Nucleus accumbens (tissue), 56 donors: ENCODE results near the gene RUFY2.
"Not testable (repeated sequence)": the region's sequence is repeated elsewhere in the genome, so short reads cannot be mapped to it uniquely, and the experiment has no call there.

Source experiments
- DNase-seq, 56 donors: peaks; one replicate each; lab custom pipeline; 2025; lab: John Stamatoyannopoulos, UW

The RUFY2 gene

DNA sequence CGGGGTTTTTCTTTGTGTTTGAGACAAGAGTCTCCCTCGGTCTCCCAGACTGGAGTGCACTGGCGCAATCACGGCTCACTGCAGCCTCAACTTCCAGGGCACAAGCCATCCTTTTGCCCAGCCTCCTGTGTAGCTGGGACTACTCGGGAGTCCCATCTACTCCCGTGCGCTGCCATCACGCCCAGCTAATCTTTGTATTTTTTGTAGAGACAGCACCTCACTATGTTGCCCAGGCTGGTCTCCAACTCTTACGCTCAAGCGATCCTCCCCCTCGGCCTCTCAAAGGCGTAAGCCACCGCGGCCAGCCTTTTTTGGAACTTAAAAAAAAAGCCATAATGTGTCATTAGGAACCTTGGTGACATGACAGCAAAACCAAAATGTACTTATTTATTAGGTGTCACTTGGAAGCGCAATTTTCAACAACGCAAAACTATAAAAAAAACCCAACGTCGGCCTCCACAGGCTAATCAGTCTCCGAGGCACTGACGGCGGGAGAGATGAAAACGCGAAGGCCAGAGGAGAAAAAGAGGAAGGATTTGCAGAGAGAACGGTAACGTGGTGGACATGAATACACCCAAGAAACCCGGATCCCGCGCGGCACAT lies 76.1 kb downstream of the RUFY2 start:
- DNase-seq: peak in 41 of 56 donors; percentile 6 to 73 (median 48)

DNA sequence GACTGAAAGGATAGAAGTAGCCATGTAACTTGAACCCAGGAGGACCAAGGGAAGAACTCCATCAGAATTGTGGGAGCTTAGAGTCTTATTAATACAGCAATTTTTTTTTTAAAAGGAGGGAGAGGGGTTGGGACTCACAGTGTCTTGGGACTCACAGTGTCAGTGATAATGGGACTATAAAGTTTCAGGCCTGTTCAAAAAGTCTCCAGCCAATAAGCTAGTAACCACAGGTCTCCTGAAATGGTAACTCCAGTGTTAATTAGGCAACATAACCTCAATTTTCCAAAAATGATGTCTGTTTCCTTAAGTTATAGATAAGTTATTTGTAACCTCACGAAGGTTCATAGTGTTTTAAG lies 77.6 kb downstream of the RUFY2 start:
- DNase-seq: no peak

DNA sequence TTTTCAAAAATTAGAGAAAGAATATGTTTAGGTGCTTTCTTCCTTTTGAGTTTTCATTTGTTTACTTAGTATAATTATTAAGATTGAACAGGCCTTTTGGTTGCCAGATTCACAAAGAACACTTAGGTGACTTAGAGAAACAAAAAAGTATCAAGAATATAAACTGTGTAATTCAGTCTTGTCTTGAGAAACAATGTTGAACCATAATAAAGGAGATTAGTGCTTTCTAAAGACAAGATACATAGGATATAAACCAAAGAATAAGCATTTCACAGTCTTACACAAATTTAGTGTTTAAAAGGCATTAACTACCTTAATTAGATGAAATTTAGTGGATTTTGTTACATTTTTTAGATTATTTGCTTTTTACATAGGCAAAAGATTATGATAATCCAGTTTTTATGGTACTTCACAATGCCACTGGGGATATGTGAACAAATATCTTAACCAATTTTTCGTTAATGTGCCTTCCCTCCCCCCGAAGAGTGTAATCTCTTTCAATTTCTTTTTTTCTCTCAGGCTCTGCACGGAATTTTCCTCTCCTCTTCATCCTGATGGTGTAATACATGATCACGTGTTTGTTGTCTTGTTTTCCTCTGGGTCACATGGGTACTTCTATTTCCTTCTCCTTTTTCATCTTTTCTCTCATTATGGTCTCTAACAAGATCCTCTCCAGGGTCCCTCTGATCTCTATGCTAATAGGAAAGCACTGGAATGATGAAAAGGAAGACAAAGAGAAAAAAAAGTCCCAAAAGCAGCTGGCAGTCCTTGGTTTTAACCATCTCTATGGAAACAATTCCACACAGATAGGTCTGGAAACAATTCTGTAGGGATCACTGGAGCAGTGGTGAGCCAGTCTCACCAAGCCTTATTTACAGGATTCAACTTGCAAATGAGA lies 78.9 kb downstream of the RUFY2 start:
- DNase-seq: peak in 15 of 56 donors; percentile 3 to 64 (median 13)

DNA sequence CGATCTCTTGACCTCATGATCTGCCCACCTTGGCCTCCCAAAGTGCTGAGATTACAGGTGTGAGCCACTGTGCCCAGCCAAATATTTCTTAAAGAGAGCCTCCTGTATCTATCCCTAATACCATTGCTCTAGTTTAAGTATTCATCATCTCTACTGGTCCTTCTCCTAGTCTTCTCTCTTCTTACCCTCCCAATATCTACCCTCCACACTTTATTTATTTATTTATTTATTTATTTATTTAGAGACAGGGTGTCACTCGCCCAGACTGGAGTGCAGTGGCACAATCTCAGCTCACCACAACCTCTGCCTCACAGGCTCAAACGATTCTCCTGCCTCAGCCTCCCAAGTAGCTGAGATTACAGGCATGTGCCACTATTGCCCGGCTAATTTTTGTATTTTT lies 82.7 kb downstream of the RUFY2 start:
- not testable (repeated sequence) for DNase-seq

DNA sequence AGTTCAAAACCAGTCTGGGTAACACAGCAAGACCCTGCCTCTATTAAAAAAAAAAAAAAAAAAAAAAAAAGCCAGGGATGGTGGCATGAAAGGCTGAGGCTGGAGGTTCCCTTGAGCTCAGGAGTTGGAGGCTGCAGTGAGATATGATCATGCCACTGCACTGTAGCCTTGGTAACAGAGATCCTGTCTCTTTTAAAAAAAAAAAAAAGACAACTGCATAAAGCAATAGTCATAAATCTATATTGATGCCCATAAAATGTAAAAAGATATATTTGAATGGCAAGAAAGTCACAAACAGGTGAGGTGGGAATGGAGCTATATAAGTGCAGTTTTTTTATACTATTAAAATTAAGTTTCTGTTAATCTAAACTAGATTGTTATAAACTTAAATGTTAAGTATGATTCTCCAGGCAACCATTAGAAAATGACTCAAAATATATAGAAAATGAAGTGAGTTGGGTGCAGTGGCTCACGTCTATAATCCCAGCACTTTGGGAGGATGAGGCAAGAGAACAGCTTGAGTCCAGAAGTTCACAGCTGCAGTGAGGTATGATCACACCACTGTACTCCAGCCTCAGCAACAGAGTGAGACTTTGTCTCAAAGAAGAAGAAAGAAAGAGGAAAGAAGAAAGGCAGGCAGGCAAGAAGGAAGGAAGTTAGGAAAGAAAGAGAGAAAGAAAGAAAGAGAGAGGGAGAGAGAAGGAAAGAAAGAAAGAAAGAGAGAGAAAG lies 88.6 kb downstream of the RUFY2 start:
- DNase-seq: no peak

DNA sequence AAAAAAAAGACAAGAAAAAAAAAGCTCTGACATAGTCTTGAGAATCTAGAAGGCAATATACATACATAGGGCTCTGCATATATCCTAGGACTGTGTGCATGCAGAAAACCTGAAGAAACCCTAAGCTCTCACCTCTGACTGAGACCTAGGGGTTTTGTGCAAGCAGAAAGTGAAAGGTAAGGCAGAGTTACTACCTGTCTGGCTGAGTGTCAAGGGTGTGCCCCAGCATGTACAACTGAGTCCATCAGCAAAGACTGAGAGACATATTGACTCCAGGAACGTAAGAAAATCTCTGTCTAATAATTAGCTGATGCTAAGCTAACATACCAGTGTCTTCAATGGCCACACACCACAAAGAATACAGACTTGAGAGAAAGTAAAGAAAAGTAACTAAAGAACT lies 91.5 kb downstream of the RUFY2 start:
- no peak for DNase-seq

DNA sequence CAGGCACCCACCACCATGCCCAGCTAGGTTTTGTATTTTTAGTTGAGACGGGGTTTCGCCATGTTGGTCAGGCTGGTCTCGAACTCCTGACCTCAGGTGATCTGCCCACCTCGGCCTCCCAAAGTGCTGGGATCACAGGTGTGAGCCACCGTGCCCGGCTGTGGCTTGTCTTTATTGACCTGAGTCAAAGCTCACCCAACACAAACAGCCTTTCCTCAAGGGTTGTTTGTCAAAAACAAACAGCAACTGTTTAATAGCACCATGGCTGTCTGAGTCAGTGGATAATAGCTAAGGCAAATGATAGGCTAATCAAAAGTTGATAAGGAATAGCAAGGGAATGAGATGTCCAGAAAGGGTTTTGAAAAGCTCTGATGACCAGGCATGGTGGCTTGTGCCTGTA lies 92.1 kb downstream of the RUFY2 start:
- not testable (repeated sequence) for DNase-seq

DNA sequence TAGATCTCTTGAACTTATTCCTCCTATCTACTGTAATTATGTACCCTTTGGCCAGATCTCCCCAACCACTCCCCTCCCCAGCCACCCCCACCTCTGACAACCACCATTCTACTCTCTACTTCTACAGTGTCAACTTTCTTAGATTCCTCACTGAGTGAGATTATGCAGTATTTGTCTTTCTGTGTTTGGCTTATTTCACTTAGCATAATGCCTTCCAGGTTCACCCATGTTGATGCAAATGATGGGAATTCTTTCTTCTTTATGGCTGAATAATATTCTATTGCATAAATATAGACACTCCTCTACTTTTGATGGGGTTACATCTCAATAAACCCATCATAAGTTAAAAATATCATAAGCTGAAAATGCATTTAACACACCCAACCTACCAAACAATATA lies 96.5 kb downstream of the RUFY2 start:
- DNase-seq: no peak

DNA sequence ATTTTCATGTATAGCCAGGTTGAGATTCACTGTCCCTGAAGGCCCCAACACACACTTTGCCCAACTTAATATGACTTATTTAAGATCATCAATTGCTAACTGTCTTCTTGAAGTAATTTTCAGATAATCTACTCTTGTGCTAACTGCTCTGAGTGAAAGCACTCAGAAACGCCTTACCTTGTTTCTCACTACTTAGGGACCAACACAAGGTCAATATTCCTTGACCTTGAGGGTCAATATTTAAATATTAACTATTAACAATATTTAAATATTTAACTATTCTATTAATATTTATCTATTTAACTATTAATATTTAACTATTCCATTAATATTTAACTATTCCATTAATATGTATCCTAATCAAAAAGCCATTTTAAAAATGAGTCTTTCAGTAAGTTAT lies 101.2 kb downstream of the RUFY2 start:
- no peak for DNase-seq

DNA sequence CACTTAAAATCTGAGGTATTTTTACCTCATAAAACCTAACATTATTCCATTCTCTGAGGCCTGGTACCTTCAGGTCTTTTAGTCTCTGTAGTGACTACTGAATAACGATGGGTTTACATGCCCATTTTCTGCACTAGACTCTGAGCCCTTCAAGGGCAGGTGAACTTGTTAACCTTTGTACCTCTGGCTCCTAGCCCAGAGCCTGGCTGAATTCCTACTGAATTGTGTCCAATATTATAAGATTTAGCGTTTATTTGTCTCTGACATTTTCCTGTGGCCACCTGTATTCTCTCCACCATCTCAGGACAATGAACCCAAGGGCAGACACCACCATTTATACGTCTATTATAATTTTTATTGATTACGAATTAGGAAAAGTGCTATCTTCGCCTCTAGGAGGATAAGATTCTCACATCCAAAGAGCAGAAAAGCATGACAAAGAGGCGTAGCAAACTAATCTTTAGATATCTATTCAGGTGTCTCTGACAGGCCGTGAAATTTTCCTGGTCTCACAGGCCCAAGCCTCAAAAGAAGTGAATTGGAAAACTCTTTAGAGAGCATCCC lies 103.1 kb downstream of the RUFY2 start:
- DNase-seq: no peak

DNA sequence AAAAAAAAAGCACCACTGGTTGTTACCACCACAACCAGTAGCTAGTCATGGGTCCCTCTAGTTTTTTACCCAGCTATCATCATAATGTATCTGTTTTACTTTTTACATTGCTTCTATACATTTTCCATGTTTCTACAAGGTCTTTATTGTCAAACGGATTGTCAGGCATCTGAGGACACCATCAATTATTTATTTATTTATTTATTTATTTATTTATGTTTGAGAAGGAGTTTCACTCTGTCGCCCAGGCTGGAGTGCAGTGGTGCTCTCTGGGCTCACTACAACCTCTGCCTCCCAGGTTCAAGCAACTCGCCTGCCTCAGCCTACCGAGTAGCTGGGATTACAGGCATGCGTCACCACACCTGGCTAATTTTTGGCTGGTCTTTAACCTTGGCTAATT lies 104.2 kb downstream of the RUFY2 start:
- DNase-seq: no peak

DNA sequence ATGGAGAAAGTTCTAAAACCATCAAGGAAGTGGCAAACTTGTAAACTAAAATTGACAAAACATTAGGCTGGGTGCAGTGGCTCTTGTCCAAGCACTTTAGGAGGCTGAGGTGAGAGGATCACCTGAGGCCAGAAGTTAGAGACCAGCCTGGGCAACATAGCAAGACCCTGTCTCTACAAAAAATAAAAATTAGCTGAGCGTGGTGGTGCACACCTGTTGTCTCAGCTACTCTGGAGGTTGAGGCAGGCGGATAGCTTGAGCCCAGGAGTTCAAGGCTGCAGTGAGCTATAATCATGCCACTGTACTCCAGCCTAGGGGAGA lies 104.6 kb downstream of the RUFY2 start:
- no peak for DNase-seq

DNA sequence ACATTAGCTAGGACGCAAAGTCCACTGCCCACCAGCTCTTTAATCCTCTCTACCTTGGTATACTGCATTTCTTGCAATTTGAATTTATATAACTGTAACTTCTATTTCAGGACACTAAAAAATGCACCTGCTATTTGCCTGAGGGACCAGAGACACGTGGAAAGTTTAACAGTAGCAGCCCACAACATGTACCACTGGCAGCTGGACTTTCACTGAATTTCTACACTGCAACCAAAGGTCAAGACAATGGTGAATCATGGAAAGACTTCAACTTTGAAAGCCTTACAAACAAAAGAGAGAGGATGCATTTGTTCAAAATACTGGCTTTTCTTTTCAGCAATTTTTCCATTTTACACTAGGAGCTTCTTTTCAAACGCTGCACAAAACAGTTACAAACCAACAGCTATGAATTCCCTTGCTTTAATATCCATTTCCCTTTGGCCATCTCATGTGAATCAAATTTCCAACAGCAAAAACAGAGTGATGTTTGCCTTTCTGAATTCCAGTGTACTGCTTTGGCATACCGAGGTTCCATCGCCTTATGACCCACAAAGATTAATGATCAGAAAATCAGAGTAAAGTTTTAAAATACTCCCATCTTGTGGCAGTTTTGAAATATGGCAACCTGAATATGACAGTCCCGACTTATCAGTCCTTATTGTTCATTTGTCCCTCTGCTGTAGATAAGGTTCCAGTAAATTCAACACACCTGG lies 105.1 kb downstream of the RUFY2 start:
- peak in 1 of 56 donors; percentile 6 for DNase-seq

DNA sequence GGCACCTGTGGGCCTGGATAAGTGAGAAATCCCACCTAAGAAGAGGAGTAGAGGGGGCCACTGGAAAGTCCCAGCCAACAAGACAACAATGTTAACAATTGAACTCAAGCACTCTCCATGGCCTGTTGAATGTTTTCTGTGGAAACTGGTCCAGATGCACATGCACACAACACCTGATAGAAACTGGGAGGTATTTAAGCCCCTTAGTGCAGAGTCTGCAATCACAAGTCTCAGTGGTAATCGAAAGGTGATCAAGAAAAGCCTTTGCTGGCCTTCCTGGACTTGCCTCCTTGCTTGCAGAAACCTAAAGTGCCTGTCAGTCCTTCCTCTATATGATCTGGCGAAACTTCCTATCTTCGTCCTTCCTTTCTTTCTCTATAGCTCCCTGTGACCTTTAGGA lies 105.8 kb downstream of the RUFY2 start:
- no peak for DNase-seq

DNA sequence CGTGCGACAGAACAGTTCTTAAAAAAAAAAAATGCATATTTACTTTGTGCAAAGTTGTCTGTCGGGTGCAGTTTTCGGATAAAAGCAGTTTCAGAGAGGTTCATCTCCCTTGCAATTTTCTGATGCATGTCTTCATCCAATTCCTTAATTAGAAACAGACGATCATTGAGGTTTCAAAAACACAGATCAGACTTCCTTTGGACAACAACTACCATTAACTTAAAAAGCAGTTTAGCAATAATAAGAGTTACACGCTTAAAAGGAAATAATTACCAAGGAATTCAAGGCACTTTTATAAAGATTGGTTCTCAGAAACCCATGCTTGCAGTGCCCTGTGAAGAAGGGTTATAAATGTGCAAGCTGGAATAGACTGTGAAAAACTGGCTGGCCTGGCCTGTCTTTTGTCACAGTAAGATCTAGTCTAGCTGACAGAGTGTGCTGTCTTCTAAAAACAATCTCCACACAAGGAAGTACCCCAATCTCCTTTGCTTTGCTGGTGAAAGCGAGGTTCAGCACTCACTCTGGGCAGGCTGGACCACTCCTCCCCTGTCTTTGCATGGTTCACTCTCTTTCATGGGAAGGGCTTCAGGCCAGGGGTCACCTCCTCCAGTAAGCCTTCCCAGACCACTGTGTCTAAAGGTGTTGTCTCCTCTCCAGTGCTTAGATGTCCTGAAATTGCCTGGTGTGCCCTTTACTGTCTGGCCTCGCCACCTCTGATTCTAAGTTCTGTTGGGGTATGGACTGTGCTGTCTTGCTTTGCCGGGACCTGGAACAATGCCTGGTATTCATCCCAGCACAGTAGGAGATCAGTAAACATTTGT lies 110.0 kb downstream of the RUFY2 start:
- DNase-seq: no peak
